SK-MEL-5 (cell line): ENCODE data around the gene FAM222B. TPM values are rescaled to one million over a fixed set of nuclear protein-coding genes. Genes with fewer than 3 reads are reported as not detected.
"Not testable (repeated sequence)": the region's sequence is repeated elsewhere in the genome, so short reads cannot be mapped to it uniquely, and the experiment has no call there.

ENCODE experiments used
- DNase-seq: peaks from one replicate; pipeline ENCODE4 v3.0.0-alpha.2; 2016; ENCODE audit warnings: low read depth, low spot score
- in situ Hi-C: cut with HindIII; loops from 2 replicates; pipeline ENCODE4 v1.10.0; 2016; ENCODE audit warnings: low sequenced_read_pairs, high pct_unique_total_duplicates, low pct_unique_long_range_greater_than_20kb
- total RNA-seq: library from RNA; depleted of rRNA; stranded (reverse); fragments of >200 nt; shearing (Covaris generic); gene quantifications from 2 replicates; pipeline ENCODE4 v1.2.3, GENCODE V29; 2014

The FAM222B gene
- total RNA-seq, 1 experiment from 2014 or later, result 11.3 TPM

DNA sequence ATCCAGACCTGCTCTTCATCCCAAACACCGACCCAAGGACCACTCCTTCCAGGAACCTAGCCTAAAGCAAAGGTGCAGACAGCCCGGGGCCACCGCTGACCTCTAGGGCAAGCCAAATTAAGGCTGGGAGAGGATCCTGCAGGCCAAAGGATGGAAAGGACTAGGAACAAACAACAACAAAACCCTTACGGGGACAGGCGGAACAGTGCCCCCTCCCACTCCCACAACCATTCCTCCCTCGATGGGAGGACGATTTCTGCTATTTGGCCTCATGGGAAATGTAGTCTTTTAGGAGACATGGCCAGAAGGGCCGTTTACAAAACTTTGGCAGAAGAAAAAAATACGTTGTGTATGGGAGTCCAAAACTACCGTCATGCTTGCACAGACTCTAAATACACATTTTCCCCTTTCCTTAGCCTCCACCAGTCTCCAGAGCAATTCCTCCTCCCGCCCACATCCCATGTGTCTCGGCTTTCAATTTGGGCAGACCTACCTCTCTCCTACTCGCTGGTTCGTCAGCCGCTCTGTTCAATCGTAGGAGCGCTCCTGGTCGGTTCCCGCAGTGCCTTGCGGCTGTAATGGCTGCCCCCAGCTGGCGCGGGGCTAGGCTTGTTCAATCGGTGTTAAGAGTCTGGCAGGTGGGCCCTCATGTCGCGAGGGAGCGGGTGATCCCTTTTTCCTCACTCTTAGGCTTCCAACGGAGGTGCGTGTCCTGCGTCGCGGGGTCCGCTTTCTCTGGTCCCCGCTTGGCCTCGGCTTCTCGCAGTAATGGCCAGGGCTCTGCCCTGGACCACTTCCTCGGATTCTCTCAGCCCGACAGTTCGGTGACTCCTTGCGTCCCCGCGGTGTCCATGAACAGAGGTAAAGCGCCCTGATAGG lies 12.1 kb upstream of the FAM222B start, which contains the start of gene ERAL1:
TSS of gene ERAL1 (plus strand) at position 560 of the 879 bp plus-strand sequence. CDS start at position 579, 19 bp downstream.
- DNase-seq, result peak; percentile 90
- in situ Hi-C loops, result no loop called here

DNA sequence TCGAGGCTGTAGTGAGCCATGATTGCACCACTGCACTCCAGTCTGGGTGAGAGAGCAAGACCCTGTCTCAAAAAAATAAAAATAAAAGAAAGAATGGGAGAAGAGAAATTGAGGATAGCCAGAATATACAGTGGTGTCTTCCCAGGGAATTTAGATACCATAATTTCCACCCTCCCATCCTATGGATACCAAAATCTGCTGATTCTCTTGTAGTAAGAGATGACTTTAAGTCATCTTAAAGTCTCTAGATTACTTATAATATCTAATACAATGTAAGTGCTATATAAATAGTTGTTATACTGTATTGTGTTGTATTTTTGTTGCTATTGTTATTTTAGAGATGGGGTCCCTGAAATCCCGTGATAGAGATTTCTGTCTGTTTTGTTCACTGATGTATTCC lies 10.7 kb upstream of the FAM222B start:
- DNase-seq, result no peak
- in situ Hi-C loops, result no loop called here

DNA sequence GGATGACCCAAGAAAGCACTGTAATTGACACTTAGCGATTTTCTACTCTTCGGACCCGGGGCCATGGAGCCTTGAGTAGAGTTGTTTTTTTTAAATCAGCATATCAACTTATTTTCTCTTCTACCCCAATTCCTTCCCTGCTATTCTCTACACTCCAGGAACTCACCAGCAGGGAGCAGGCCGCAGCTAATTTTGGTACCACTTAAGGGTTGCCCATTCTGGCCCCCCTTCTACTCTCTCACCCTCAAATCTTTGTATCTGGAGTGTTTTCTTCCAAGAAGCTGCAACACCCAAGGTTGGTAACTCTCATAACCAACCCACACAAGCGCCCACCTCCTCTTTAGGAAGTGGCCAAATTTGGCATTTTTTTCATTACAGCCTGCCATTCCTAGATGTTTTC lies 6.7 kb upstream of the FAM222B start:
- in situ Hi-C loops, result no loop called here
- DNase-seq, result peak; percentile 40

DNA sequence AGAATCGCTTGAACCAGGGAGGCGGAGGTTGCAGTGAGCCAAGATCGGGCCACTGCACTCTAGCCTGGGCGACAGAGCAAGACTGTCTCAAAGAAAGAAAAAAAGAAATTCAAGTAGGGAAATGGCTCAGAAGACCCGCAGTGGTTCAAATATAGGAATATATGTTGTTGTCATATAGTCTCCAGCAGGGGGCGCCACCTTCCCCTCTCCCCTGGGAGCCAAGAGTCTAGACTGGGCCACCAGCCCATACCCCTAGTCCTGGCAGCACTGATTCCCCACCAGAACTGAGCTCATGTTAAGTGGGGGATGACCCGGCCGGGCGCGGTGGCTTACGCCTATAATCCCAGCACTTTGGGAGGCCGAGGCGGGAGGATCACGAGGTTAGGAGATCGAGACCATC lies 6.1 kb upstream of the FAM222B start:
- in situ Hi-C loops, result not testable (repeated sequence)
- peak; percentile 45 for DNase-seq

DNA sequence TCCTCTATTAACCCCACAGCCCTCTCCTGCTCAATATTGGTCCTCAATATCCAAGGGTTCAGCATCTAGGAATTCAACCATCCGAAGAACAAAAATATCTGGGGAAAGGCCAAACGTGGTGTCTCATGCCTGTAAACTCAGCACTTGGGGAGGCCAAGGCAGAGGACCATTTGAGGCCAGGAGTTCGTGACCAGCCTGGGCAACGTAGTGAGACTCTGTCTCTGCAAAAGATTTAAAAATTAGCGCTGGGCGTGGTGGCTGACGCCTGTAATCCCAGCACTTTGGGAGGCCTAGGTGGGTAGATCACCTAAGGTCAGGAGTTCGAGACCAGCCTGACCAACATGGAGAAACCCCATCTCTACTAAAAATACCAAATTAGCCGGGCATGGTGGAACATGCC lies 4.1 kb upstream of the FAM222B start:
- DNase-seq, in situ Hi-C loops: not testable (repeated sequence)

DNA sequence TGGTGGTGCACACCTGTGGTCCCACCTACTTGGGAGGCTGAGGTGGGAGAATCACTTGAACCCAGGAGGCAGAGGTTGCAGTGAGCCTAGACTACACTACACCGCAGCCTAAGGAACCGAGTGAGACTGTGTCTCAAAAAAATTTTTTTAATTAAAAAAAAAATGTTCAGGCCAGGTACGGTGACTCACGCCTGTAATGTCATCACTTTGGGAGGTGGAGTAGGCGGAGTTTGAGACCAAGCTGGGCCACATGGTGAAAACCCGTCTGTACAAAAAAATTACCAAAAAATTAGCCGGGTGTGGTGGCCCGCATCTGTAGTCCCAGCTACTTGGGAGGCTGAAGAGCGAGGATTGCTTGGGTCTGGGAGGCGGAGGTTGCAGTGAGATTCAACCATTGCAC lies 3.6 kb upstream of the FAM222B start:
- no peak for DNase-seq
- in situ Hi-C loops, result no loop called here

DNA sequence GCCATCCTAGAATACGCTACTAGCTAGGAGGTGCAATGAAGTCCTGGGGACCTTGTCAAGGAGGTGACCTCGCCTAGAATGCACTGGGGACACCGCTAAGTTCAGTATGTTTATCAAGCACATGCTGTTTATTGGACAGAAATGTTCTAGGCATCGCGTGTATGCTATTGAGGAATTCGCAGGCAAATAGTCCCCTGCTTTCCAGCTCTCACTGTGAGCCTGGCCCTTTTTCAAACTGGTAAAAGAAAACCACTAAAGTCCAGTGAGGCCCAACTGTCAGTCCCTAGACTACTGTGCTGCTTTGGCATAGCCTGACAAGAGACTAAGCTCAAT lies 1.2 kb upstream of the FAM222B start:
- in situ Hi-C loops, result no loop called here
- no peak for DNase-seq

DNA sequence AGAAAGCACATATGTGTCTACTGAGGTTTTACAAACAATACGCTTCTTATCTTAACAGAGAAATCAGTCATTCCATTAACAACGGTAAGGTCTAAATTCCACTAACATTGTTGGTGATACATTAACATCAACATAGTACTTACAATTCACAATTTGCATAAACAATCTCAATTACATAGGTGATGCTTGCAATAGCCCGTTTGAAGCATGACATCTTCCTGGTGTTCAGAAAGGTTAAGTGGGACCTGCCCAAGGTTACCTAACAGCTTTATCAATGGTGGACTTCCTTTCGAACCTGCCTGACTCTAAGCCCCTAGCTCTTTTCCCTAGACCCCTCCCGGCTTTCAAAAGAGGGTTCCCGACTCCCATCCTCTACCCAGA lies 699 bp downstream of the FAM222B start:
- in situ Hi-C loops, result no loop called here
- no peak for DNase-seq

DNA sequence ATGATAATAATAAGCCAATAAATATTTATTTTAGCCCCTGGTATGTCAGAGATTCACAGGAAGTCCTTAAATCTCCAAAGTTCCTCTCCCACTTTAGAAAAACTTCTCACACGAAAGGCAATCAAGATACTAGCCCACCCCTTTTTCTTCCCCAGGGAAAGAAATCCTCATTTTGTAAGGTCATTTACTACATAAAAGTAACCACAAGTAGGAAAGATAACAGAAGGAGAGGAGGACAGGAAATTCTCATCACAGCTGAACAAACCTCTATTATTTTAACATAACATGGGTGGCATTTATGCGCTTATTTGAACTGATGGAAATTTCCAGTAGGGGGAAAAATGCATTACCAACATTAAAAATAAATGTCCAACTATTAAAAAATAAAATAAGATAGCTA lies 3.4 kb downstream of the FAM222B start:
- in situ Hi-C loops, result no loop called here
- peak; percentile 75 for DNase-seq

DNA sequence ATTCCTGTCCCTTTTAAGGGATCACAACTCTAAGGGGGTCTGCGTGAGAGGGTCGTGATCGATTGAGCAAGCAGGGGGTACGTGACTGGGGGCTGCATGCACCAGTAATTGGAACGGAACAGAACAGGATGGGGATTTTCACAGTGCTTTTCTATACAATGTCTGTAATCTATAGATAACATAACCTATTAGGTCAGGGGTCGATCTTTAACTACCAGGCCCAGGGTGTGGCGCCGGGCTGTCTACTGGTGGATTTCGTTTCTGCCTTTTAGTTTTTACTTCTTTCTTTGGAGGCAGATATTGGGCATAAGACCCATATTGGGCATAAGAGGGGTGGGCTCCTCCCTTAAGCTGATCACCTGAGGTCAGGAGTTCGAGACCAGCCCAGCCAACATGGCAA lies 6.0 kb downstream of the FAM222B start:
- in situ Hi-C loops, DNase-seq: not testable (repeated sequence)

DNA sequence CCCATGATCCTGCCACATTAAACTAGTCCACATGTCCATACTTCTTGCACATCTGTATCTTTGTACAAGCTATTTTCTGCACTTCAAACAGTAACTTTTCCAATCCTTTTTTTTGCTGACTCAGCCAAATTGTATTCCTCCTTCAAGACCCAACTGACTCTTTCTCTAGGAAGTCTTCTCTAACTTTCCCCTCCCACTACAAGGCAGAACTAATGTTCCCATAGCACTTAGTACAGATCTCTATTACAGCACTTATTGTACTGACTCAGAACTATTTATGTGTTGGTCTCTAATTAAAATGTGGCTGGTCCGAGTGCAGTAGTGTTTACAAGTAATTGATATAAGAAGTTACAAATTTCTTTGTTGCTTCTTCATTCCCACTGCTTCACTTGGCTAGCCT lies 8.2 kb downstream of the FAM222B start:
- no peak for DNase-seq
- in situ Hi-C loops, result no loop called here

DNA sequence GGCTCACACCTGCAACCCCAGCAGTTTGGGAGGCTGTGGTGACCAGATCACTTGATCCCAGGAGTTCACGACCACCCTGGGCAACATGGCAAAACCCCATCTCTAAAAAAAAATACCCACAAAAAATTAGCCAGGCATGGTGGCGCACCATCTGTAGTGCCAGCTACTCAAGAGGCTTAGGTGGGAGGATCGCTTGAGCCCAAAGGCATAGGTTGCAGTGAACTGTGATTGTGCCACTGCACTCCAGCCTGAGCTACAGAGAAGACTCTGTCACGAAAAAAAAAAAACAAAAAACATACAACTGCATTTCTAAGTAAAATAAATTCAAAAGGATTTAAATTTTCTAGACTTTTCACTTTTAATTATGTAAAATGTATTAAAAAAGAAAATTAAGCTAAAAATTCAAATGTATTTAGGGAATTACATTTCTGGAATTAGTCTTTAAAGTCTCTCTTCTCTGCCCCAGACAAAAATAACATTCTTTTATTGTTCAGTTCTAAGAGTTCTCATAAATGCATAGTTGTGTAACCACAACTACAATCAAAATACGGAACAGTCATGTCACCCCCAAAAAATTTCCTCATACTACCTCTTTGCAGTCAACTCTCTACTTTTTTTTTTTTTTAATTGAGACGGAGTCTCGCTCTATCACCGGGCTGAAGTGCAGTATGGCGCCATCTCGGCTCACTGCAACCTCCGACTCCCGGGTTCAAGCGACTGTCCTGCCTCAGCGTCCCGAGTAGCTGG lies 14.1 kb downstream of the FAM222B start:
- in situ Hi-C loops, result no loop called here
- DNase-seq, result no peak

DNA sequence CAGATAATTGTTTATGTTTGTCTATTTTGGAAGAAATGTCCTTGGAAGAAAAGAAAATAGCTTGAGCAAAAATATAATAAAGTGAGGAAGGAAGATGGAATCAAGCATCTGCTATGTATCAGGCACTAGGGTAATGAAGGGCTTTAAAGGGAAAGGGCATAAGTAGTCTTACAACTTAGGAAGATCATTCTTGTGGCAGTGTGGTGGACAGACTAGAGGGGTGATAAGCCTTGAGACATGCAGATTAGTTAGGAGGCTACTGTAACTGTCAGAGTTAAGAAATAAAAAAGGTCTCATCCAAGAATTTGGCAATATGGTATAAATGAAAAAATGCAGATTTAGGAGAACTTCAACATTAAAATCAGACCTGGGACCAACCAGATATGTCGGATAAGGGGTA lies 14.9 kb downstream of the FAM222B start:
- DNase-seq, result no peak
- in situ Hi-C loops, result no loop called here

DNA sequence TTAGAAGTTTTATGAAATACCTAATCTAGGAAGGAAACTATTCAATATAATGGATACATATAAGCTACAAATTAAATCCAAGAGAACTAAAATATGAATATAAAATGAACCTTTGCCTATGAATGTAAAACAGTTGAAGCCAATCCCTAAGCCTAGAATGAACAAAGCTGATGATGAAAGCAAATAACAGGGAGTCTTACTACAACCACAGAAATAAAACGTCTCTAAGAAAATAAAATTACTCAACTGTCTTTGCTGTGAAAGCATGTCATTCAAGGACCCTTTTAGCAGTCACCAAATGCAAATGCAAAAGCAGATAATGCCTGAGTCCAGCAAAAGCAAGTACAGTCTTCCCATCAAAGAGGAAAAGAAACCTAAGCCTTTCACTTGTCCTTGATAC lies 23.0 kb downstream of the FAM222B start:
- no peak for DNase-seq
- in situ Hi-C loops, result no loop called here

DNA sequence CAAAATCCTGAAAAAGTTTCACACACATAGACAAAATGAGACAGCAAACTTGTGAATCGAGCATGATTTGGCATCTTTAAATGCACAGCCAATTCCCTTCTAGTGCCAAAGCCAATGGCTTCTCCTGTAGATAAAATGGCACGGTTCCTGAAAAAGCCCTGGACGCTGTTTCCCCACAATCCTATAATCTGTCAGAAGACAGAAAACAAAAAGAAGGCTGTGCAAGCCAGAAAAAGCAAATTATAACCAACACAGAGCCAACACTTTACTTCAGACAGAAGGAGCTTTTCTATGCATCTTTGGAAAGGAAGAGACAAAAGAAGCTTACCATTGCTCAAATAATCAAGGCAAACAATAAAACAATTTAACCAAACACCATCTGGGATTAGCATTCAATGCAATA lies 23.8 kb downstream of the FAM222B start:
- in situ Hi-C loops, result no loop called here
- peak; percentile 80 for DNase-seq

DNA sequence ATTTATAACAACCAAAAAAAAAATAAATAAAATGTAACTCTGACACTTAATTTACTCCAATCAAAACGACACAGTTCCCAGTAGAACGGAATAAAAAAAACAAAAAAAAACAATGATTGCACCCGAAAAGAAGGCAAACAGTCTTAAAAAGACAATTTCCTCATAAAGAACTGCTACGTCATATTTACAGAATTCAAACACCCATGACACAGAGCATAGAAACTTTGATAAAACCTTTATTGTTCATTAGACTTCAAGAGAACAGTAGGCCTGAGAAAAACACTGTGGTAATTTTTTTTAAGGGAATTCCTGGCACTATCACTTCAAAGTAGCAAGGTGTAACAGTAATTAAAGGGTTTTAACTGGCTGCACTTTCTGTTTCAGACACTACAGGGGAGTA lies 26.1 kb downstream of the FAM222B start:
- peak; percentile 74 for DNase-seq
- in situ Hi-C loops, result no loop called here

DNA sequence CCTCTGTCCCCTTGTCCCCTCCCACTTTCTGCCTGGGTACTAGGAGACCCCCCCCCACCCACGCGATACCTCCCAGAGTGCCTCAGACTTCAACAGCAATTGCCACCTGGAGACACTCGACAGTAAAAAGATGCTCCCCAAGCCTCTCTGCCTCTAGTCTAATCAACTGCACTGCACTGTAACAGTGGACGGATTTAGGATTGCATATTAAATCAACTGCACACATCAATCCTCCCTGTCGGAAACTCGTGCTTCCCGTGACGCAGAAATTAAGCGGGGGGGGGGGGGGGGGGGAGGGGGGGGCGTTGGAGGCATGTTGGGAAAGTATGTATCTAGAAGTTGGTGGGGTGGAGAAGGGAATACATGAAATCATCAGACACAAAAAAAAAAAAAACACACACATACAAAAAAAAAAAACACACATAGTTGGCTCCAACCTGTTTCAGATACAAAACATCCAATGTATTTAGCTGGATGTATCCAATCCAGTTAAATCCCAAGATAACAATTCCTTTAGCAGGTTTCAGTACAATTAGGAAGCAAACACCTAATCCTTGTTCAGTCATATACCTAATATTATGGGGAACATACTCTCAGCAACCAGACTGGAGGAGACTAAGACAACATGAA lies 29.7 kb downstream of the FAM222B start:
- in situ Hi-C loops, result no loop called here

DNA sequence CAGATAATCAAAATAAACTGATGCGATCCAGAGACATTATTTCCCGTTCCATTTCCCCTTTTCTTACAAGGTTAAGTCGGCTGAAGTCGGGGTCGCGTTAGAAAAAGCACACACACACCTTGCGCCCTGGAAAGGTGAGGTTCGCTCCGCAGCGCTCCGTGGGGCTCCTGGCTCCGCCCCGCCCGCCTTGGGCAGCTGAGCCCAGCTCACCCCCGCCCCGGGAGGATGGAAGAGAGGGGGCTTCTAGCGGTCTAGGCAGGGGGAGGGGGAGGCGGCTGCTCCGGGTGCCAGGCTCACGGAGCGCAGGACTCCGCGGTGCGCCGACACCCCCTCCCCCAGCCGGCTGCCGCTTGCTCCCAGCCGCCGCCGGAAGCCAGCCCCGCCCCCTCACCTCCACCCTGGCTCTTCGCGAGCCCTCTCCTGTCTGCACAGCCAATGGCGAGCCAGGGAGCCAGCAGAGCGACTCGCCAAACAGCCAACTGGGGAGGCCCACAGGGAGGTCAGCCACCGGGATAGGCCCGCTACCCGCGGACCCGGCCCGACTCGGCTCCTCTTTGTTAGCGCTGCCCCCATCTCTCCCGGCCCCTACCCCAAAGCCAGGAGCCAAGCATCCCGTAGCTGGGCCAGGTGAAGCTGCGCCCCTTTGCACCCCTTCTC lies 30.4 kb downstream of the FAM222B start:
- DNase-seq, result peak; percentile 98
- in situ Hi-C loops, result no loop called here

More for the DNA sequence above, 29.7 kb downstream of the FAM222B start:
- DNase-seq, result peak; percentile 74
